Astrocyte of the spinal cord (primary cell): ENCODE data around the gene PLAAT2.
A peak's percentile ranks its signal among the peaks of the same experiment; 100 is the strongest.
"Not testable (repeated sequence)": the region's sequence is repeated elsewhere in the genome, so short reads cannot be mapped to it uniquely, and the experiment has no call there.

Source experiments
- DNase-seq: peaks from one replicate; pipeline ENCODE4 v3.0.0; 2011; ENCODE audit warnings: low read depth, low spot score
- H3K4me3 ChIP-seq: 2 replicates; pipeline ENCODE4 v1.5.1; 2011; ENCODE audit warnings: low read depth, mild to moderate bottlenecking, low read length, moderate library complexity
- in situ Hi-C: cut with HindIII; loops from 2 replicates; pipeline ENCODE4 v1.10.0; 2017; ENCODE audit warnings: low sequenced_read_pairs
- TF ChIP-seq, protein P1 (sequence below): IDR thresholded peaks from 2 replicates; pipeline ENCODE4 v1.5.1; 2012; ENCODE audit warnings: low read depth, mild to moderate bottlenecking, low read length, inconsistent platforms

PLAAT2 gene

GRCh38 chr11:63608353-63609345, 45.5 kb upstream of the PLAAT2 start:
- TF ChIP-seq, protein P1, sequence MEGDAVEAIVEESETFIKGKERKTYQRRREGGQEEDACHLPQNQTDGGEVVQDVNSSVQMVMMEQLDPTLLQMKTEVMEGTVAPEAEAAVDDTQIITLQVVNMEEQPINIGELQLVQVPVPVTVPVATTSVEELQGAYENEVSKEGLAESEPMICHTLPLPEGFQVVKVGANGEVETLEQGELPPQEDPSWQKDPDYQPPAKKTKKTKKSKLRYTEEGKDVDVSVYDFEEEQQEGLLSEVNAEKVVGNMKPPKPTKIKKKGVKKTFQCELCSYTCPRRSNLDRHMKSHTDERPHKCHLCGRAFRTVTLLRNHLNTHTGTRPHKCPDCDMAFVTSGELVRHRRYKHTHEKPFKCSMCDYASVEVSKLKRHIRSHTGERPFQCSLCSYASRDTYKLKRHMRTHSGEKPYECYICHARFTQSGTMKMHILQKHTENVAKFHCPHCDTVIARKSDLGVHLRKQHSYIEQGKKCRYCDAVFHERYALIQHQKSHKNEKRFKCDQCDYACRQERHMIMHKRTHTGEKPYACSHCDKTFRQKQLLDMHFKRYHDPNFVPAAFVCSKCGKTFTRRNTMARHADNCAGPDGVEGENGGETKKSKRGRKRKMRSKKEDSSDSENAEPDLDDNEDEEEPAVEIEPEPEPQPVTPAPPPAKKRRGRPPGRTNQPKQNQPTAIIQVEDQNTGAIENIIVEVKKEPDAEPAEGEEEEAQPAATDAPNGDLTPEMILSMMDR: no peak
- in situ Hi-C loops: no loop called here
- peak; percentile 85 for DNase-seq
- no peak overlapping the region for H3K4me3 ChIP-seq

- in situ Hi-C loops: no loop called here
- H3K4me3 ChIP-seq: no peak overlapping the region
- TF ChIP-seq, protein P1: no peak
- DNase-seq: peak; percentile 18
Observed at GRCh38 chr11:63603180-63603518, 40.0 kb upstream of the PLAAT2 start.

DNA sequence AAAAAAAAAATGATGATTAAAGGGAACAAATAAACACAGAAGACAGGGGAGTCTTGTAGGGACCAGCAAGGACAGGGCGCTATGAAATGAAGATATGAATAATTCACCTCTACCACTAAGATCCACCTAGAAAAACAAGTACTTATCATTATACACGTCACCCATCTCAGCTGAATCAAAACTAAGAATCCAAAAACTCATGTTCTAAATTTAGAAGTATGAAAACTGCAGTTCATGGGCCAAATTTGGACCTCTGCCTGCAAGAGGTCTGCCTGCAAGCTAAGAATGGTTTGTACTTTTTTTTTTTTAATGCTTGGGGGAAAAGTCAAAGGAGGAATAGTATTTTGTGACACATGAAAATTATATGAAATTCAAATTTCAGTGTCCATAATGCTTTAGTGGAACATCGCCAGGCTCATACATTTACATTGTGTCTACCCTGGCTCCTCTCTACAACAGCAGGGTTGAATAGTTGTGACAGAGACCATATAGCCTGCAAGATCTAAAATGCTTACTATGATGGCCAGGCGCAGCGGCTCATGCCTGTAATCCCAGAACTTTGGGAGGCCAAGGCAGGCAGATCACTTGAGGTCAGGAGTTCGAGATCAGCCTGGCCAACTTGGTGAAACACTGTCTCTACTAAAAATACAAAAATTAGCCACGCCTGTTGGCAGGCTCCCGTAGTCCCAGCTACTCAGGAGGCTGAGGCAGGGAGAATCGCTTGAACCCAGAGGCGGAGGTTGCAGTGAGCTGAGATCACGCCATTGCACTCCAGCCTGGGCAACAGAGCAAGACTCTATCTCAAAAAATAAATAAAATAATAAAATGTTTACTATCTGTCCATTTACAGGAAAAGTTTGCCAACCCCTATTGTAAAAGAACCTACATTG, 39.4 kb upstream of the PLAAT2 start:
- in situ Hi-C loops, H3K4me3 ChIP-seq: not testable (repeated sequence)
- peak; percentile 52 for DNase-seq

DNA sequence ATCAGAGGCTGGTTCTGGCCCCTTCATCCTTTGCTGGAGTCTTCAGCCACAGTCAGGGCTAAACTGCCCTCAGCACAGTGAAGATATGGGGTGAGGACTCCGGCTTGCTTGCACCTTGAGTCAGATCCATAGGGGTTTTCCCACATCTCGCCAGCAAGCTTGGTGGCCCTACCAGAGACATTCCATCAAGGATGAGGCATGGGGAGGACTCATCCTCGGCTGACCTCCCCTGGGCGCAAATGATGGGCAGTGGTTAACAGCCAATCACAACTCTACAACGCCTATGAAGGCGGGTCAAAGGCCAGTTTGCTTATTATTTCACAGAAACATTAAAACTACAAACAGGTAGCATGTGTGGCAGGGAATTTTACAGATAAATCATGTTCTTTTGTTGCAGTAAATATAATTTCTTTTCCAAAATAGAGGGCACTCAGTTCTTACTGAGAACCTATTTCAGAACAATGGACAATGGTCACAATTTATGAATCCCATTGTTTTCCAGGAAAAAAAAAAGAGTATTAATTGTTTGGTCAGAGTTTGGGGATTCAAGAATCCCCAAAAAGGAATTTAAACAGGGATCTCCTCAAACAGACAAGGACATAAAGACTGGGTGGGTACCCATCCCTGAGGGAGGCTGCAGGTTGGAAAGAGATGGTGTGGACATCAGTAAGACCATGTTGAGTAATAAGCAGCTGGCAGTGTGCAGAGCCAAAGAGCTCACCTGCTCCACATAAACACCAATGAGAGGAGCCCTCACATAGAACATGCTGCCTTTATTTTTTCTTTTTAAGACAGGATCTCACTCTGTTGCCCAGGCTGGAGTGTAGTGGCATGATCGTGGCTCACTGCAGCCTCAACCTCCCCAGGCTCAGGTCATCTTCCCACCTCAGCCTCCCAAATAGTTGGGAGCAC, 36.3 kb upstream of the PLAAT2 start:
- in situ Hi-C loops: no loop called here
- H3K4me3 ChIP-seq: no peak overlapping the region
- DNase-seq: peak; percentile 49
- TF ChIP-seq, protein P1: no peak

DNA sequence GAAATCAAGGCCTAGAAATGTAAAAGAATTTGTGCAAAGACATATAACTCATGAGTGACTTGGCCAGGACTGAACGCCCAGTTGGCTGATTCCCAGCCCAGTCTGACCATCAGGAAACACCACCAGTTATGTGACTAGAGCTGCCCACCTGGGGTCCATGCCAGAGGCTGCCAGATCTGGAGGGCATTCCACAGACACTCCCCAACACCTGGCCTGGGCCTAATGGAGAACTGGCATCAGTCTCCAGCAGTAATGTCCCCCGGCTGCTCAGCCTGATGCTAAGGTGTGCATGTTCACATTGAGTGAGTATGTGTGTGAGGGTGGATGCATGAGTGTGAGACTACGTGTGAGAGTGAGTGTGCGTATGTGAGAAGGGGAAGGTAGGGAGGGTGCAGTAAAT, 35.4 kb upstream of the PLAAT2 start:
- H3K4me3 ChIP-seq: no peak overlapping the region
- in situ Hi-C loops: no loop called here
- TF ChIP-seq, protein P1: no peak
- DNase-seq: no peak

GRCh38 chr11:63595296-63595695, 32.1 kb upstream of the PLAAT2 start:
- TF ChIP-seq, protein P1: no peak
- no peak for DNase-seq
- no peak overlapping the region for H3K4me3 ChIP-seq
- in situ Hi-C loops: no loop called here
